Gastrocnemius medialis (tissue), 4 donors: ENCODE measurements around the gene PSG5. TPM values are rescaled to one million over a fixed set of nuclear protein-coding genes. Genes with fewer than 3 reads are reported as not detected.
"Not testable (repeated sequence)": the region's sequence is repeated elsewhere in the genome, so short reads cannot be mapped to it uniquely, and the experiment has no call there.

ENCODE experiments used
- ATAC-seq, 2 donors: fragments of 150-250 bp; one replicate each; pipeline ENCODE4 v1.9.1; 2016
- DNase-seq, 2 donors: peaks; one replicate each; pipeline ENCODE4 v3.0.0-alpha.2; 2019
- H3K27ac ChIP-seq, 4 donors: fragments of 200-600 bp; sonication (generic); 1 replicate in 1 of 4; 2 replicates in 3 of 4; pipeline ENCODE4 v1.5.1; 2016 to 2018; ENCODE audit warnings: mild to moderate bottlenecking in 2 of 4, moderate library complexity in 1 of 4
- H3K27me3 ChIP-seq, 3 donors: fragments of 200-600 bp; sonication (generic) in 2 of 3; 1 replicate in 1 of 3; 2 replicates in 2 of 3; pipeline versions ENCODE4 v1.5.1 to v1.6.0; 2016 to 2019; ENCODE audit warnings: mild to moderate bottlenecking in 1 of 3, moderate library complexity in 1 of 3
- H3K36me3 ChIP-seq, 2 donors: fragments of 200-600 bp; sonication (generic) in 1 of 2; one replicate each; pipeline ENCODE4 v1.5.1; 2017 to 2018
- H3K4me1 ChIP-seq, 2 donors: fragments of 200-600 bp; sonication (generic) in 1 of 2; one replicate each; pipeline ENCODE4 v1.5.1; 2016 to 2017; ENCODE audit warnings: mild to moderate bottlenecking in 2 of 2
- H3K4me3 ChIP-seq, 4 donors: fragments of 200-600 bp; sonication (generic) in 3 of 4; 1 replicate in 1 of 4; 2 replicates in 3 of 4; pipeline ENCODE4 v1.5.1; 2016 to 2019; ENCODE audit warnings: mild to moderate bottlenecking in 2 of 4
- H3K9me3 ChIP-seq, 3 donors: fragments of 200-600 bp; sonication (generic) in 2 of 3; 1 replicate in 1 of 3; 2 replicates in 2 of 3; pipeline ENCODE4 v1.5.1; 2016 to 2019
- POLR2A ChIP-seq, 2 donors: fragments of 450-650 bp; IDR thresholded peaks; one replicate each; pipeline ENCODE4 v1.6.1; 2017; ENCODE audit warnings: antibody characterized with exemption in 2 of 2, mild to moderate bottlenecking in 2 of 2, moderate library complexity in 2 of 2
- in situ Hi-C, 4 donors: fragments of 200-750 bp; cut with MboI; loops; one replicate each; pipeline versions ENCODE4 v1.15.0 to v1.8.0; 2017; ENCODE audit warnings: low sequenced_read_pairs in 4 of 4
- intact Hi-C: fragments of 100-400 bp; cut with DNase I; formaldehyde crosslinking; loops from one replicate; pipeline ENCODE4 v1.15.1; 2023; ENCODE audit warnings: low total_unique reads
- total RNA-seq, 4 donors: library from RNA; depleted of rRNA; stranded (reverse); fragments of >200 nt; gene quantifications; one replicate each; pipeline versions ENCODE4 v1.1.0 to v1.2.3, GENCODE V29; 2016
- TF ChIP-seq, protein P1 (sequence below), 5 experiments: fragments of 450-650 bp in 3 of 5; fragments of 200-600 bp in 2 of 5; sonication (generic) in 2 of 5; IDR thresholded peaks in 4 of 5; conservative IDR thresholded peaks in 1 of 5; 1 replicate in 4 of 5; 2 replicates in 1 of 5; pipeline ENCODE4 v1.5.1; 2016 to 2019; ENCODE audit warnings: antibody characterized with exemption in 5 of 5, mild to moderate bottlenecking in 3 of 5, moderate library complexity in 3 of 5

The PSG5 gene
- total RNA-seq, 4 donors from 2014 or later = not detected

- DNase-seq, H3K27ac ChIP-seq, H3K27me3 ChIP-seq, H3K4me1 ChIP-seq, H3K36me3 ChIP-seq, H3K9me3 ChIP-seq, in situ Hi-C loops, ATAC-seq, intact Hi-C loops, H3K4me3 ChIP-seq: not testable (repeated sequence)
Measured at GRCh38 chr19:43188092-43188491, 1.8 kb upstream of the PSG5 start.

DNA sequence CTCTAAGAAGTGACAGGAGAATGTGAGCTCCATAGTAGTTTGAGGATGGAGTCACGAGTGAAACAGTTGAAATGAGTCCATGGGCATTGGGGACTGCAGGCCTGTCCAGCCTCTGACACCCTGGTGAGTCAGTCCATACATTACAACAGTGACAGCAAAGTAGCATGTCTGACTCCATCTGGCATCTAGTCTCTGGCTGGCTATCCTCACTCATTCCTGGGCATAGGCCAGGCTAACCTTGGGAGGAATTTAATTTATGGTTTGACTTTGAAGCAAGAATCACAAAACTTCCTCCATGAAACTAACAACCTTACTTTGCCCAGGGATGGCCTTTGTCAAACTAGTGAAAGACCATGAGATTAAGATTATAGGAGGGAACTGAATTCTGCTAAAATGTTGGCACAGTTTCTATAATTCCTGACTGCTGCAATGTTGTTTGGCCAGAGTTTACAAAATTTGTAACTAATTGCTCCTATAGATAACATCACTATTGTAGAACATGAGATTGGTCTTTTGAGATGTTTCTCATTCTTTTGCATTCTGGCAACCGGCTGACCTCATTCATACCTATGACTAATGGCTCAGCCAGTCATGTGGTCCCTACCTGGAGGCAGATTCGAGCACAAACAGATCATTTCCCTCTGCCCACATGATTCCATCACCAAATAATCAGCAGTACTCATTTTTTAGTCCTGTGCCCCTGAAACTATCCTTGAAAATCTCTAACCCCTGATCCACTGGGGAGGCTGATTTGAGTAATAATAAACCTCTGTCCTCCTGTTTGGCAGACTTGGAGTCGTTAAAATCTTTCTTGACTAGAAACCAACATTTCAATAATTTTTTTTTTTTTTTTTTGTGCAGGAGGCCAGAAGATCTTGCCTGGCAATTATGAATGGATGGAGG is 4.2 kb downstream of the PSG5 start:
- H3K4me1 ChIP-seq, H3K27me3 ChIP-seq, DNase-seq, H3K27ac ChIP-seq, H3K36me3 ChIP-seq, H3K4me3 ChIP-seq, ATAC-seq, intact Hi-C loops, in situ Hi-C loops, H3K9me3 ChIP-seq: not testable (repeated sequence)

DNA sequence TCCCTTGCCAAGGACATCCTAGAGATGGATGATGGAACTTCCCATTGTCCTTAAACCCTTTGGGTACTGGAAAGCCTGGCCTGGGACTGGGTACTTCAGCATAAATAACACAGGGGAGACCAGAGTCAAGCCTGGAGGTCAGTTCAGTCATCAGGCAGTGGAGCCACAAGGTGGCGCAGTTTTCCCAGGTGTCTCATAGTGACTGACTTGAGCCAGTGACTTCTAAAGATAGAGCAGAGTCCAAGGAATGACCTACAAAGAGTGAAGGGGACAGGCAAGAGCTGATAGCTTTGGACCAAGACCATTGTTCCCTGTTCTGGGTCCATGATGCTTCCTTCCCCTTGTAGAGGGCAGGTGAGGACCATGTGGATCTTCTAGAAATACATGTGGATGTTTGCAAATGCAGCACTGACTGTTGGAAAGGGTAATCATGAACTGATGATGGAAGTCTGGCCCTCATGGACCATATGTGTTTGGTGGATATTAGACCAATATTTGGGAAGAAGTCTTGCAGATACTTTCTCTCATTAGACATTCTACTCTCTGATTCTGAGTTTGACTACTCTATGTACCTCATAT is 6.7 kb downstream of the PSG5 start:
- H3K4me3 ChIP-seq, intact Hi-C loops, ATAC-seq, H3K9me3 ChIP-seq, H3K27me3 ChIP-seq, DNase-seq, in situ Hi-C loops, H3K36me3 ChIP-seq, H3K4me1 ChIP-seq, H3K27ac ChIP-seq: not testable (repeated sequence)

DNA sequence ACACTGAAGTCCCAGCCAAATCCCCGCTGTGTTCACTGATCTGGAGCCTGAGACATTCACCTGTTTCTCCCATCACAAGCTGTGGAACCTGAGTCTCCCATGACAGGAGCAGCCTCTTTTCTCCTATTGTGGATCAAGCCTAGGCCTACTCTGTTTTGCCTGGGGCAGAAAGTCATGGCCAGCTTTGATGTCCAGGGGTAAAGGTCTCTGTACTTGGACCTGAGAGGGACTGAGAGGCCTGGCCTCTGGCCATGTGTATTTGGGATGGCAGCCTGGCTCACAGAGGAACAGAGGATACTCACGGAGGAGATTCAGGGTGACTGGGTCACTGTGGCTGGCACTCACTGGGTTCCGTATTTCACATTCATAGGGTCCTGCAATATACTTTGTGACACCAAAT is 7.8 kb downstream of the PSG5 start:
- H3K36me3 ChIP-seq, H3K9me3 ChIP-seq, H3K27me3 ChIP-seq, H3K4me3 ChIP-seq, DNase-seq, H3K4me1 ChIP-seq, in situ Hi-C loops, ATAC-seq, H3K27ac ChIP-seq, intact Hi-C loops: not testable (repeated sequence)

DNA sequence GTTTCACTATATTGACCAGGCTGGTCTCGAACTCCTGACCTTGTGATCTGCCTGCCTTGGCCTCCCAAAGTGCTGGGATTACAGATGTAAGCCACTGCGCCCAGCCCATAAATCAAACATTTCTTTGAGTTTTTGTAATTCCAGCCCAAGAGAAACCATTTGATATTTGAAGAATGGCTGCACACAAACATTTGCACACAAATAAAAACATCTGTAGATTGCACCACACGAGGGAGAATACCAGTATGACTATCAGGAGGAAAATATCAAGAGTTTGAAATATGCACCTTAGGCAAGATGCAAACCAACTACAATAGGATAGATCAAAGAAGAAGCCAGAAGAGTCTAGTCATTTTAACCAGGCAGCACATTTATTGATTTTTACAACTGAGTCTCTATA is 20.4 kb downstream of the PSG5 start:
- DNase-seq, H3K4me3 ChIP-seq, intact Hi-C loops, ATAC-seq, H3K9me3 ChIP-seq, H3K36me3 ChIP-seq, in situ Hi-C loops, H3K27me3 ChIP-seq, H3K27ac ChIP-seq, H3K4me1 ChIP-seq: not testable (repeated sequence)

DNA sequence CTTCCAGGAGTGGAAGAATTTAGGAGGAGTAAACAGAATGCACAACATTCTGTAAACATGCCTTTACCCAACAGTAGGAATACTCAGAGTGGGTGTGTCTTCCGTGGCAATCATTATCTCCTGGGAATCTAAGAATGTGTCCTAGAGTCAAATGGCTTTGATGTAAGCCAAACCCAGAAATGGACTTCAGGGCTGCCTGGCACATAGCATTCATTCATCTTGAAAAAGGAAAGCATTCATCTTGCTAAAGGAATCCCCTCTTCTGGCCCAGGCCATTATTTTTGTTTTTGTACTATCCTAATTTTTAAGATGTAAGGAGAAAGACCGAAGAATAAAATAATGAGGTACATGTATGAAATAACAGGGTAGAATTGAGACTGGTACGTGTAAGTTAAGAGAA is 23.2 kb downstream of the PSG5 start:
- H3K27ac ChIP-seq, H3K4me1 ChIP-seq, DNase-seq, H3K4me3 ChIP-seq, ATAC-seq, H3K9me3 ChIP-seq, H3K36me3 ChIP-seq, intact Hi-C loops, H3K27me3 ChIP-seq, in situ Hi-C loops: not testable (repeated sequence)

GRCh38 chr19:43162261-43162660 is 24.1 kb downstream of the PSG5 start:
- H3K4me3 ChIP-seq, in situ Hi-C loops, H3K4me1 ChIP-seq, DNase-seq, intact Hi-C loops, H3K9me3 ChIP-seq, H3K27me3 ChIP-seq, H3K27ac ChIP-seq, H3K36me3 ChIP-seq, ATAC-seq: not testable (repeated sequence)

- Histone ChIP-seq H3K4me1 (no peaks in the 10 kb centered on the region), H3K27me3 (no peaks in the 10 kb centered on the region), H3K4me3 (no peak overlapping the region), H3K9me3 (no peaks in the 10 kb centered on the region), H3K36me3 (no peaks in the 10 kb centered on the region), H3K27ac (no peak overlapping the region)
- ATAC-seq (no peak), DNase-seq (no peak)
- TF ChIP-seq, protein P1, sequence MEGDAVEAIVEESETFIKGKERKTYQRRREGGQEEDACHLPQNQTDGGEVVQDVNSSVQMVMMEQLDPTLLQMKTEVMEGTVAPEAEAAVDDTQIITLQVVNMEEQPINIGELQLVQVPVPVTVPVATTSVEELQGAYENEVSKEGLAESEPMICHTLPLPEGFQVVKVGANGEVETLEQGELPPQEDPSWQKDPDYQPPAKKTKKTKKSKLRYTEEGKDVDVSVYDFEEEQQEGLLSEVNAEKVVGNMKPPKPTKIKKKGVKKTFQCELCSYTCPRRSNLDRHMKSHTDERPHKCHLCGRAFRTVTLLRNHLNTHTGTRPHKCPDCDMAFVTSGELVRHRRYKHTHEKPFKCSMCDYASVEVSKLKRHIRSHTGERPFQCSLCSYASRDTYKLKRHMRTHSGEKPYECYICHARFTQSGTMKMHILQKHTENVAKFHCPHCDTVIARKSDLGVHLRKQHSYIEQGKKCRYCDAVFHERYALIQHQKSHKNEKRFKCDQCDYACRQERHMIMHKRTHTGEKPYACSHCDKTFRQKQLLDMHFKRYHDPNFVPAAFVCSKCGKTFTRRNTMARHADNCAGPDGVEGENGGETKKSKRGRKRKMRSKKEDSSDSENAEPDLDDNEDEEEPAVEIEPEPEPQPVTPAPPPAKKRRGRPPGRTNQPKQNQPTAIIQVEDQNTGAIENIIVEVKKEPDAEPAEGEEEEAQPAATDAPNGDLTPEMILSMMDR (IDR thresholded peaks at IDR 0.05 in 4 of 5, conservative IDR thresholded peaks at IDR 0.05 in 1 of 5) = no peak
- no peak for TF ChIP-seq POLR2A (IDR thresholded peaks at IDR 0.05)
- intact Hi-C loops = no loop called here
- in situ Hi-C loops = no loop called here
Measured at GRCh38 chr19:43152214-43152613, 34.1 kb downstream of the PSG5 start.

DNA sequence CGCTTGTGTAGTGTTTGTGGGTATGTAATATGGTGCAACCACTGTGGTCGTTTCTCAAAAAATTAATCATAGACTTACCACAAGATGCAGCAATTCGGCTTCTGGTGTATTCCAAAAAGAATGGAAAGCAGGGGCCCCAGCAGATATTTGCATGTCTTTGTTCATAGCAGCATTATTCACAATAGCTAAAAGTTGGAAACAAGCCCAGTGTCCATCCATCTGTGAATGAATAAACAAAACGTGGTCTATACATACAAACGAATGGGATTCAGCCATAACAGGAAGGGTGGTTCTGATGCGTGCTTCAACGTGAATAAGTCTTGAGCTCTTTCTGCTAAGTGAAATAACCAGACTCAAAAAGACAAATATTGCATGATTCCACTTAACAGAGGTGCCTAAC is 36.5 kb downstream of the PSG5 start:
- H3K27me3 ChIP-seq, H3K36me3 ChIP-seq, H3K4me1 ChIP-seq, H3K9me3 ChIP-seq, DNase-seq, H3K27ac ChIP-seq, H3K4me3 ChIP-seq, ATAC-seq, intact Hi-C loops, in situ Hi-C loops: not testable (repeated sequence)
